BLaER1 treated with 17β-estradiol and CSF1 and Interleukin-3, amounts not matched to agents 10 nM and 100 nM (cell line): ENCODE results near the gene TAPBPL.

ENCODE experiments used
- H3K27ac ChIP-seq, 11 experiments: shearing (Covaris generic); formaldehyde crosslinking; 2 replicates each; pipeline ENCODE4 v1.8.1; 2022
- H3K27me3 ChIP-seq, 11 experiments: shearing (Covaris generic); formaldehyde crosslinking; 2 replicates each; pipeline ENCODE4 v1.8.1; 2022
- H3K36me3 ChIP-seq, 11 experiments: shearing (Covaris generic); formaldehyde crosslinking; 2 replicates each; pipeline ENCODE4 v1.8.1; 2022
- H3K4me1 ChIP-seq, 10 experiments: shearing (Covaris generic); formaldehyde crosslinking; 2 replicates each; pipeline ENCODE4 v1.8.1; 2022
- H3K4me2 ChIP-seq, 11 experiments: shearing (Covaris generic); formaldehyde crosslinking; 2 replicates each; pipeline ENCODE4 v1.8.1; 2022
- H3K4me3 ChIP-seq, 10 experiments: shearing (Covaris generic); formaldehyde crosslinking; 2 replicates each; pipeline ENCODE4 v1.8.1; 2022
- H3K9ac ChIP-seq, 11 experiments: shearing (Covaris generic); formaldehyde crosslinking; 2 replicates each; pipeline ENCODE4 v1.8.1; 2022
- H3K9me3 ChIP-seq, 11 experiments: shearing (Covaris generic); formaldehyde crosslinking; replicated peaks in 1 of 11; 2 replicates each; pipeline ENCODE4 v1.8.1; 2022
- H4K20me1 ChIP-seq, 11 experiments: shearing (Covaris generic); formaldehyde crosslinking; 2 replicates each; pipeline ENCODE4 v1.8.1; 2022
- Cebpa-rat ChIP-seq, 11 experiments: shearing (Covaris generic); IDR thresholded peaks; 2 replicates each; pipeline ENCODE4 v1.8.1; 2022

The TAPBPL gene

DNA sequence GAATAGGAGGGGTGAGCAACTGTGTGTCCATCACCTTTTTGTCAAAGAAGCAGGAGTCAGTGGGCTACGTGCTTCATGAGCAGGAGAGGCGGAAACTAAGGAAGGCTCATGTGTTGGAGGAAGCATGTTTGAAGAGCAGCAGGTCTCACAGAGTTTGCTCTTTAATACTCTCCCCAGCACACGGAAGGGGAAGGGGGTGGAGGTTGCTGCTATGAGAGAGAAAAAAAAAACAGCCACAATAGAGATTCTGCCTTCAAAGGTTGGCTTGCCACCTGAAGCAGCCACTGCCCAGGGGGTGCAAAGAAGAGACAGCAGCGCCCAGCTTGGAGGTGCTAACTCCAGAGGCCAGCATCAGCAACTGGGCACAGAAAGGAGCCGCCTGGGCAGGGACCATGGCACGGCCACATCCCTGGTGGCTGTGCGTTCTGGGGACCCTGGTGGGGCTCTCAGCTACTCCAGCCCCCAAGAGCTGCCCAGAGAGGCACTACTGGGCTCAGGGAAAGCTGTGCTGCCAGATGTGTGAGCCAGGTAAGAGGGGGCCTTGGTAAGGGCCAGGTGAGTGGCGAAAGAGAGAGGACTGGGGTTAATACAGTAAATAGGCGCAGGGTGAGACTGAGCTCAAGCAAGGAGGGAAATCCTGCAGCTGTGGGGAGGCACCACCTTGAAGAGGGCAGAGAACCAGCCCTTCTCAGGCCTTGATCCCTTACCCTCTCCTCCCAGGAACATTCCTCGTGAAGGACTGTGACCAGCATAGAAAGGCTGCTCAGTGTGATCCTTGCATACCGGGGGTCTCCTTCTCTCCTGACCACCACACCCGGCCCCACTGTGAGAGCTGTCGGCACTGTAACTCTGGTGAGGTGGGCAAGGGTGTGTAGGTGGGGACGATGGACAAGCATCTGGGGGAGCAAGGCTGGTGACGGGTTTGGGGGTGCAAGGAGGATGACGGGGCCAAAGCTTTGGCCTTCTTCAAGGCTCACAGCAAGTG, 6.8 kb upstream of the TAPBPL start, which contains the start of gene CD27:
Gene CD27 (plus strand): TSS at position 252 of the 985 bp plus-strand sequence. CDS start 141 bp downstream, at position 393.
- Histone ChIP-seq H3K9ac (peak within 1 kb of the TSS in 7 of 11 experiments; percentile 4 to 62 (median 48); a peak in 10 of 22 replicates), H3K4me2 (peak within 1 kb of the TSS; percentile 54 to 95 (median 86))
- no peak for TF ChIP-seq Cebpa-rat (IDR thresholded peaks at IDR 0.05)

DNA sequence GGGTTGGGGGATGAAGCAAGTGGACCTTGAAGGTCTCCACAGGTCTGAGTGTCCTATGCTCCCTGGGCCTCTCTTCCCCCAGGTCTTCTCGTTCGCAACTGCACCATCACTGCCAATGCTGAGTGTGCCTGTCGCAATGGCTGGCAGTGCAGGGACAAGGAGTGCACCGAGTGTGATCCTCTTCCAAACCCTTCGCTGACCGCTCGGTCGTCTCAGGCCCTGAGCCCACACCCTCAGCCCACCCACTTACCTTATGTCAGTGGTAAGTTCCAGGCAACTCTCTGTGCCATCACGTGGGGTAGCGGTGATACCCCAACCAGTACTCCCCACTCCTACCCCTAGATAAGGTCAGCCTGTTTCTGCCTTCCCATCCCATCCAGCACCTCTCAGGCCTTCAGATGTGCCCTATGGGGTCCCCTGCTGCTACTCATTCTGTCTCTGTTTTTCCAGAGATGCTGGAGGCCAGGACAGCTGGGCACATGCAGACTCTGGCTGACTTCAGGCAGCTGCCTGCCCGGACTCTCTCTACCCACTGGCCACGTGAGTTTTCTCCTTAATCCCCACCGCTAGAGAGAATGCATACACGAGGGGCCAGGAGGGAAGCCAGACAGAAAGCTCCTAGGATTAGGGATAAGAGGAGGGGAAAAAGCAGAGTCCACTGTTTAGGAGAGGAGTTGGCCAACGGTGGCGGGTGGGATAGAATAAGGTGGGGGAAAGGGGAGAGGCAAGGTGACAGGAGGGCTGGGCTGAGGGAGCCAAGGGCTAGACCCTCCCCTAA, 1.6 kb upstream of the TAPBPL start:
- H3K27ac ChIP-seq: peak overlapping the region; percentile 78 to 97 (median 94); a peak in 20 of 22 replicates
- H3K9ac ChIP-seq: peak overlapping the region; percentile 79 to 94 (median 90); a peak in 20 of 22 replicates
- H3K9me3 ChIP-seq: no peaks in the 10 kb centered on the region
- H3K36me3 ChIP-seq: peaks cover 10 to 25% (median 19%) of the 10 kb centered on the region in 11 experiments; a peak in 19 of 22 replicates
- peak overlapping the region; percentile 57 to 81 (median 72) for H3K4me3 ChIP-seq
- peaks cover 64 to 81% (median 72%) of the 10 kb centered on the region in 10 experiments for H3K4me1 ChIP-seq
- H3K27me3 ChIP-seq: no peaks in the 10 kb centered on the region
- H3K4me2 ChIP-seq: peak overlapping the region; percentile 90 to 100 (median 96)
- no peaks in the 10 kb centered on the region for H4K20me1 ChIP-seq
- TF ChIP-seq Cebpa-rat (IDR thresholded peaks at IDR 0.05): no peak

More for the DNA sequence above, 6.8 kb upstream of the TAPBPL start, which contains the start of gene CD27:
- H3K36me3 ChIP-seq: peaks cover 0 to 13% (median 0%) of the 10 kb centered on the region in 11 experiments; a peak in 2 of 22 replicates
- peak within 1 kb of the TSS in 2 of 10 experiments; percentile 19 to 47; a peak in 1 of 20 replicates for H3K4me3 ChIP-seq
- no peaks in the 10 kb centered on the region for H4K20me1 ChIP-seq
- no peaks in the 10 kb centered on the region for H3K27me3 ChIP-seq
- H3K9me3 ChIP-seq: no peaks in the 10 kb centered on the region
- H3K4me1 ChIP-seq: peaks cover 60 to 91% (median 74%) of the 10 kb centered on the region in 10 experiments
- peak within 1 kb of the TSS in 8 of 11 experiments; percentile 12 to 73 (median 60); a peak in 15 of 22 replicates for H3K27ac ChIP-seq

DNA sequence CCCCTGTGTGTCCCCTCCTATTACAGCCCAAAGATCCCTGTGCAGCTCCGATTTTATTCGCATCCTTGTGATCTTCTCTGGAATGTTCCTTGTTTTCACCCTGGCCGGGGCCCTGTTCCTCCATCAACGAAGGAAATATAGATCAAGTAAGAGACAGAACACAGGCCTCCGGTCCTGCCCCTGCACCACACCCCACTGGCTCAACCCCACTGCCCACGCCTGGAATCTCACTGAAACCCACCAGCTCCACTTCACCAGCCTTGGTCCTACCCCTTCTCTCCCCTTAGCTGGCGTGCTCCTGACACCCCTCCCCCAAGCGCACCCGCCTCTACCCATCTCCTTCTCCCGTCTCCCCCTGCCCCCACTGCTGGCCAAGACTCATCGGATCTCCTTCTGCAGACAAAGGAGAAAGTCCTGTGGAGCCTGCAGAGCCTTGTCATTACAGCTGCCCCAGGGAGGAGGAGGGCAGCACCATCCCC, 934 bp upstream of the TAPBPL start:
- H3K9ac ChIP-seq: peak overlapping the region; percentile 79 to 94 (median 90)
- TF ChIP-seq Cebpa-rat (IDR thresholded peaks at IDR 0.05): no peak
- no peaks in the 10 kb centered on the region for H3K9me3 ChIP-seq
- peak overlapping the region; percentile 78 to 97 (median 94) for H3K27ac ChIP-seq
- H3K36me3 ChIP-seq: peaks cover 11 to 29% (median 19%) of the 10 kb centered on the region in 11 experiments; a peak in 19 of 22 replicates
- H3K4me2 ChIP-seq: peak overlapping the region; percentile 90 to 100 (median 96)
- peaks cover 60 to 74% (median 66%) of the 10 kb centered on the region in 10 experiments for H3K4me1 ChIP-seq
- no peaks in the 10 kb centered on the region for H4K20me1 ChIP-seq
- H3K27me3 ChIP-seq: no peaks in the 10 kb centered on the region
- H3K4me3 ChIP-seq: peak overlapping the region; percentile 57 to 81 (median 72)

DNA sequence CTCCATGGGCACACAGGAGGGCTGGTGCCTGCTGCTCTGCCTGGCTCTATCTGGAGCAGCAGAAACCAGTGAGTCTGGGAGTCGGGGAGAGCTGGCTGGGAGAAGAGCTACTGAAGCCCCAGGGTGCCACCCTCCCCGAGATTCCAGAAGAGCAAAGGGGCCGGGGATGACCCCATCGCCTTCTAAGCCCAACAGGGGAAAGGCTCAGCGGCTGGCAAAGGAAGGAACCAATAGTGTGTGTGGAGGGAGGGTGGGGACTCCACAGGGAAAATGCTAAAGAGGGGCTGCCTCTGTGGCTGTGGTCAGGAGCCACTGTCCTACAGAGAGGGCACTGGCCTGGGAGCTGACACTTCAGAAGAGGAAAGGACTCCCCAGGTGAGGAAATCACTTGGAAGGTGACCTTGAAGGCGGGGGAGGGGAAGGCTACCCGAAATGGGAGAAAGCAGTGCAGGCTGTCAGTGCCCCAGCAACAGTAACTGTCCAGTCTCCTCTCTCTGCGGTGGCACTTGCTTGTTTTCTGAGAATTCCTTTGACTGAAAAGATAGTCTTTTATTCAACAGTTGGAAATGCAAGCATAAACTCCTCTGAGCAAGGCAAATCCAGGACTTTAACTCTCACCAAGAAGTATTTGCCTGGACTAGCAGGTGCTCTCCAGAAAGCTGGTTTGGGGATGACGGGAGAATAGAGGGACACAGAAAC, 552 bp downstream of the TAPBPL start:
- Histone ChIP-seq H3K4me2 (peak overlapping the region; percentile 90 to 100 (median 96)), H3K36me3 (peaks cover 17 to 43% (median 27%) of the 10 kb centered on the region in 11 experiments), H3K9me3 (no peaks in the 10 kb centered on the region), H3K4me3 (peak overlapping the region; percentile 57 to 81 (median 72)), H3K27me3 (no peaks in the 10 kb centered on the region), H3K27ac (peak overlapping the region; percentile 78 to 97 (median 94)), H3K9ac (peak overlapping the region; percentile 79 to 94 (median 90)), H3K4me1 (peaks cover 49 to 65% (median 57%) of the 10 kb centered on the region in 10 experiments), H4K20me1 (no peaks in the 10 kb centered on the region)
- no peak for TF ChIP-seq Cebpa-rat (IDR thresholded peaks at IDR 0.05)

DNA sequence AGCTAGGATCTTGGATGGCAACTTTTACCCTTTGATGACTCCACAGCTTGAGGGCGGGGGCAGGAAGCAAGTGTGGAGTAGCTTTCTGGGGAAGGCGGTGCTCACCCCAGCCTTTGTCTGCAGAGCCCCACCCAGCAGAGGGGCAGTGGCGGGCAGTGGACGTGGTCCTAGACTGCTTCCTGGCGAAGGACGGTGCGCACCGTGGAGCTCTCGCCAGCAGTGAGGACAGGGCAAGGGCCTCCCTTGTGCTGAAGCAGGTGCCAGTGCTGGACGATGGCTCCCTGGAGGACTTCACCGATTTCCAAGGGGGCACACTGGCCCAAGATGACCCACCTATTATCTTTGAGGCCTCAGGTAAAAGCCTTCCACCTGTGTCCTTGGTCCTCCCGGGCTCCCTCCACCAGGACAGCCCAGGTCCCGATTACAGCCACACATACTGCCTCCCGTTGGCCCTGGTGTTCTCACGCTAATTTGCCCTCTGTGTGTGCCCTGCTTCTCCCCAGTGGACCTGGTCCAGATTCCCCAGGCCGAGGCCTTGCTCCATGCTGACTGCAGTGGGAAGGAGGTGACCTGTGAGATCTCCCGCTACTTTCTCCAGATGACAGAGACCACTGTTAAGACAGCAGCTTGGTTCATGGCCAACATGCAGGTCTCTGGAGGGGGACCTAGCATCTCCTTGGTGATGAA, 1.2 kb downstream of the TAPBPL start:
- H3K27ac ChIP-seq: peak overlapping the region; percentile 78 to 97 (median 94)
- TF ChIP-seq Cebpa-rat (IDR thresholded peaks at IDR 0.05): no peak
- peak overlapping the region; percentile 90 to 100 (median 96) for H3K4me2 ChIP-seq
- H3K4me1 ChIP-seq: peaks cover 44 to 65% (median 56%) of the 10 kb centered on the region in 10 experiments
- peak overlapping the region; percentile 79 to 94 (median 90) for H3K9ac ChIP-seq
- H4K20me1 ChIP-seq: no peaks in the 10 kb centered on the region
- no peaks in the 10 kb centered on the region for H3K9me3 ChIP-seq
- H3K36me3 ChIP-seq: peaks cover 24 to 50% (median 34%) of the 10 kb centered on the region in 11 experiments
- H3K27me3 ChIP-seq: no peaks in the 10 kb centered on the region
- H3K4me3 ChIP-seq: peak overlapping the region; percentile 57 to 81 (median 72)

DNA sequence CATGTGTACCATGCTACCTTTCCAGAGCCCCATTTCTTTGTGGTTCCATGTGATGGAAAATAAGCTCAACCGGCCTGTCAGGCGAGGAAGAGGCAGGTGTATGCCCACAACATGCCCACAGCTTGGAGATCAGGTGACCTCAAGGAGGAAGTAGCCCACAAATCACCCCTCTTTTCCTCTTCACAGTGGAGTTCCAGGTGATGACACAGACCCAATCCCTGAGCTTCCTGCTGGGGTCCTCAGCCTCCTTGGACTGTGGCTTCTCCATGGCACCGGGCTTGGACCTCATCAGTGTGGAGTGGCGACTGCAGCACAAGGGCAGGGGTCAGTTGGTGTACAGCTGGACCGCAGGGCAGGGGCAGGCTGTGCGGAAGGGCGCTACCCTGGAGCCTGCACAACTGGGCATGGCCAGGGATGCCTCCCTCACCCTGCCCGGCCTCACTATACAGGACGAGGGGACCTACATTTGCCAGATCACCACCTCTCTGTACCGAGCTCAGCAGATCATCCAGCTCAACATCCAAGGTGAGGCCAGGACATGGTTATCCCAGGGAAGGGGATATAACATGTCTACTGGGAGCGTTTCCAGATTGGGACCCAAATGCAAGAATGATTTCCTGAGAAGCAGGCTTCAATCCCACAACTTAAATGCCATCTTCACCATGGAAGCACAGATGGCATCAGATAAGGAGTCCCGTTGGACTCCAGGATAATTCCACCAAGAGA, 5.5 kb downstream of the TAPBPL start:
- H3K27me3 ChIP-seq: no peaks in the 10 kb centered on the region
- no peaks in the 10 kb centered on the region for H4K20me1 ChIP-seq
- peaks cover 42 to 80% (median 60%) of the 10 kb centered on the region in 11 experiments for H3K36me3 ChIP-seq
- H3K4me3 ChIP-seq: no peak overlapping the region; a peak in 1 of 20 replicates
- peak overlapping the region in 6 of 11 experiments; percentile 19 to 99 (median 34); a peak in 12 of 22 replicates for H3K4me2 ChIP-seq
- no peaks in the 10 kb centered on the region for H3K9me3 ChIP-seq
- peak overlapping the region in 2 of 11 experiments; percentile 5 to 43; a peak in 2 of 22 replicates for H3K27ac ChIP-seq
- H3K9ac ChIP-seq: no peak overlapping the region
- TF ChIP-seq Cebpa-rat (IDR thresholded peaks at IDR 0.05): no peak
- H3K4me1 ChIP-seq: peaks cover 64 to 77% (median 70%) of the 10 kb centered on the region in 10 experiments
